GM10248 (cell line): ENCODE data around the gene ARHGEF2.

ENCODE experiments used
- CTCF ChIA-PET: fragments of 300-600 bp; sonication (Branson Sonifier 250); formaldehyde crosslinking; extraction: SDS; loops from one replicate; lab custom pipeline; 2021; ENCODE audit warnings: antibody characterized with exemption; lab: Yijun Ruan, JAX
- POLR2A ChIA-PET: fragments of 350-650 bp; sonication (Branson Sonifier 250); formaldehyde crosslinking; extraction: SDS; loops from one replicate; lab custom pipeline; 2020; ENCODE audit warnings: antibody characterized with exemption; lab: Yijun Ruan, JAX
- DNase-seq: peaks from one replicate; pipeline ENCODE4 v3.0.0; 2012; ENCODE audit errors: extremely low spot score
- CTCF ChIP-seq: IDR thresholded peaks from 2 replicates; pipeline ENCODE4 v1.5.1; 2012; ENCODE audit warnings: mild to moderate bottlenecking, low read depth; ENCODE audit errors: extremely low read depth, missing control alignments, control extremely low read depth

ARHGEF2 gene

DNA sequence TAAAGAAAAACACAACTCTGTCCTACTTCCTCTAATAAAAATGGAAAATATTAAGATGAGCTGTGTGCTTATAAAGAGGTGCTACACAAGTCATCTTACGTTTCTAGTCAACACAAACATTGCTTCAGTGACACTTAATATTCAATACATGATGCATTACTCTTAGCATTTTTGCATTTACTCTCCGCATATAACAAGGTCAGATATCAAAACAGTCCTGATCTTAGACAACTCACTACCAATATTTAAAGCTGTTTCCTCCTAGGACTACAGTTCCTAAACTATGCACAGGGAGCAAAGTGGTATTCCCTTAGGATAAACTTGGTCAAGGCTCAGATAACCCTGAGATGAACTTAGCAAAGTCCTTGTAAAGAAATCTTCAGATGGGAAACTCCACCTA lies 79.5 kb downstream of the ARHGEF2 start:
- DNase-seq, result no peak
- ChIA-PET POLR2A (interaction anchor here (0.9 to 1.0 kb wide), 2 partner anchors 8 to 34 kb away, joined by 3 to 4 read pairs; no protein-coding TSS in a partner anchor), CTCF (interaction anchor here (1.2 to 2.3 kb wide), 7 partner anchors 8 to 90 kb away, joined by 4 to 8 read pairs (median 5); no protein-coding TSS in a partner anchor)
- no peak for TF ChIP-seq CTCF

DNA sequence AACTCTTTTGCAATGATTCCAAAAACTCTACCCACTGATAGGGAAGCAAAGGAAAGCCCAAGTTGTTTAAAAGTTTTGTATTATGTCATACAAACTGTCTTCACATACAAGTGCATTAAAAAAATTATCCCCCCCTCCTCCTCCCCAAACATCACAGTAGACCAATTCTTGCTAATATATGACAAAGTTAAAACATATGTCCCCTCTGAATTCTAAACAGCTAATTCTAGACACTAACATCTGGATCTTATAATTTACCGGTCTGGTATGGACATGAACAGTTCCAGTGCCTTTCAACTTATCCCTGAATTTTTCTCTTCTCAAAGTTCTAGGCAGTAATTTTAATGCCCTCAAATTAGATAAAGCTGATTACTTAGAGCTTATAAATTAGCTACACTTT lies 80.6 kb downstream of the ARHGEF2 start:
- POLR2A ChIA-PET, result interaction anchor here (0.6 to 1.0 kb wide), 2 partner anchors 10 to 27 kb away, joined by 3 to 4 read pairs; no protein-coding TSS in a partner anchor
- TF ChIP-seq CTCF, result no peak
- CTCF ChIA-PET, result interaction anchor here (1.2 to 2.3 kb wide), 6 partner anchors 9 to 91 kb away, joined by 4 to 8 read pairs (median 5); no protein-coding TSS in a partner anchor
- DNase-seq, result no peak
